ENCODE measurements around the gene CDK5.

DNA sequence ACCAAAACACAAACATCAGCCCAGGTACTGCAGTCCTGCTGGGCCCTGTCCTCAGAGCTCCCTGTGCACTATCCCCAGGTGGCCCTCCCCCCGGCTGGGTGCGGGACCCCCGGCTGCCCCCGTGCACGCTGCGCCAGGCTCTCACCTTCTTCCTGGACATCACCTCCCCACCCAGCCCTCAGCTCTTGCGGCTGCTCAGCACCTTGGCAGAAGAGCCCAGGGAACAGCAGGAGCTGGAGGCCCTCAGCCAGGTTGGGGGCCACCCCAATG, 47.7 kb downstream of the CDK5 start:
- TF ChIP-seq, protein P1, sequence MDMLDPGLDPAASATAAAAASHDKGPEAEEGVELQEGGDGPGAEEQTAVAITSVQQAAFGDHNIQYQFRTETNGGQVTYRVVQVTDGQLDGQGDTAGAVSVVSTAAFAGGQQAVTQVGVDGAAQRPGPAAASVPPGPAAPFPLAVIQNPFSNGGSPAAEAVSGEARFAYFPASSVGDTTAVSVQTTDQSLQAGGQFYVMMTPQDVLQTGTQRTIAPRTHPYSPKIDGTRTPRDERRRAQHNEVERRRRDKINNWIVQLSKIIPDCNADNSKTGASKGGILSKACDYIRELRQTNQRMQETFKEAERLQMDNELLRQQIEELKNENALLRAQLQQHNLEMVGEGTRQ (CRISPR knock-in tag; IDR thresholded peaks at IDR 0.05): no peak
- no peak for TF ChIP-seq SNRNP70 (optimal IDR thresholded peaks at IDR 0.05; ENCODE audit: low read depth, low read length)

All from K562 (cell line).